IPS-NIHi11 (cell line): Measurements from ENCODE around the gene HLA-DPA1.

Source experiments
- DNase-seq: peaks from one replicate; pipeline ENCODE4 v3.0.0; 2012; ENCODE audit warnings: mixed read lengths, low spot score

The HLA-DPA1 gene

GRCh38 chr6:33017018-33017417 lies 56.4 kb downstream of the HLA-DPA1 start:
- DNase-seq: no peak

- no peak for DNase-seq
Observed at GRCh38 chr6:33015798-33016197, 57.7 kb downstream of the HLA-DPA1 start.

DNA sequence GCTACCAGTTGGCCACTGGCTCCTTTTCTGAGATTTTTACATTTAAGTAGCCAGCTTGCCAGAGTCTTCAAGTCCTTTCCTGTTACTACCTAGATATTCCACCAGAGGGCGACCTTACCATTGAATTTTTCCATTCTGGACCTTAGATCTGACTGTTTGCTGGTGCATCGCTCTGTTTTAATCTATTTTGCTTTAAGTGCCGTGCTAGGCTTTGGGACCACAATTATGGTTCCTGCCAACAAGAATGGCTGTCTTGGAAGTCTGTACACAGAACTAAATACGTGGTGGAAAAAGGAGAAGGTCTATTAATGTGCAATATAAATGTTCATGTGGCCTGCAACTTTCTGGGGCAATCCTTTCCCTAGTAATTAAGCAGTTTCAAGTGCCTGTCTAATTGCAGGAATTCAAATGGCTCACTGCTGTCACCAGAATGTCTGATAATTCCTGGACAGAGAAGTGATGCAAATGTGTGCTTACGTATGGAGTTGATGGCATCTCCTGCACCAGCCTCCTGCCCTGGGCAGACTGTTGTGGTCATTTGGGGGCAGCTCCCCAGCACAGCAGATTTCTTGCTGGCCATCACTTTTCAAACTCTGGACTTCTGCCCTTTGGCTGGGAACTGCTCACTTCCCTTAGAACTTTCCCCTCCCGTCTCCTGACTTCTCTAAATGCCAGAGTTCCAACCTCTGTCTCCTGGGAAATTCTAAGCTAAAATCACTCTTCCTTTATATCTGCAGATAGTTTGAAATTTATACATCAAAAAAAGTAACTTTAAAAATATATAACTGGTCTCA lies 58.4 kb downstream of the HLA-DPA1 start:
- DNase-seq: peak; percentile 76
